Activated B cell treated with CpG ODN at 0.5 μM for 24 hours (primary cell): ENCODE measurements around the gene FAM13C. TPM values are rescaled to one million over a fixed set of nuclear protein-coding genes. Genes with fewer than 3 reads are reported as not detected.

ENCODE experiments used
- ATAC-seq: fragments of 200-7000 bp; cut with Tn5 transposase; one replicate; pipeline ENCODE4 v1.10.0; 2021; ENCODE audit warnings: low read depth, mild to moderate bottlenecking, moderate library complexity
- CTCF ChIA-PET: fragments of 350-600 bp; sonication (Branson Sonifier 250); formaldehyde crosslinking; loops from one replicate; lab custom pipeline; 2021; ENCODE audit warnings: antibody characterized with exemption; lab: Charles Lee
- POLR2A ChIA-PET: fragments of 350-600 bp; sonication (Branson Sonifier 250); formaldehyde crosslinking; loops from one replicate; lab custom pipeline; 2021; ENCODE audit warnings: antibody characterized with exemption; lab: Charles Lee
- DNase-seq: peaks from one replicate; pipeline ENCODE4 v3.0.0; 2022
- H3K27ac Mint-ChIP-seq: one replicate; pipeline ENCODE4 v1.8.0; 2020; ENCODE audit warnings: mixed read lengths
- H3K27me3 Mint-ChIP-seq: one replicate; pipeline ENCODE4 v1.8.0; 2021; ENCODE audit warnings: mixed read lengths
- H3K36me3 Mint-ChIP-seq: one replicate; pipeline ENCODE4 v1.8.0; 2021; ENCODE audit warnings: low read depth, mixed read lengths
- H3K4me1 Mint-ChIP-seq: one replicate; pipeline ENCODE4 v1.8.0; 2021; ENCODE audit warnings: mixed read lengths
- H3K4me3 Mint-ChIP-seq: one replicate; pipeline ENCODE4 v1.8.0; 2020; ENCODE audit warnings: mild to moderate bottlenecking, mixed read lengths
- H3K9me3 Mint-ChIP-seq: one replicate; pipeline ENCODE4 v1.8.0; 2020; ENCODE audit warnings: mixed read lengths
- CTCF ChIP-seq: fragments of 200-600 bp; IDR thresholded peaks from one replicate; pipeline ENCODE4 v1.8.0; 2022; ENCODE audit warnings: antibody characterized with exemption, mild to moderate bottlenecking
- intact Hi-C: fragments of 100-400 bp; cut with micrococcal nuclease; formaldehyde crosslinking; loops from one replicate; pipeline ENCODE4 v1.15.1; 2024
- total RNA-seq: library from RNA; stranded (reverse); gene quantifications from 2 replicates; pipeline ENCODE4 v1.2.3, GENCODE V29; 2022

The FAM13C gene
- total RNA-seq, 1 donor from 2014 or later, result not detected

GRCh38 chr10:59384761-59385160 is 22.4 kb upstream of the FAM13C start:
- Mint-ChIP-seq H3K36me3 (no peaks in the 10 kb centered on the region), H3K27me3 (no peaks in the 10 kb centered on the region), H3K4me3 (no peak overlapping the region), H3K4me1 (no peaks in the 10 kb centered on the region), H3K27ac (no peak overlapping the region), H3K9me3 (no peaks in the 10 kb centered on the region)
- ATAC-seq (no peak), DNase-seq (no peak)
- no peak for TF ChIP-seq CTCF
- intact Hi-C loops, result no loop called here
- CTCF ChIA-PET, result no interaction called here
- POLR2A ChIA-PET, result no interaction called here

DNA sequence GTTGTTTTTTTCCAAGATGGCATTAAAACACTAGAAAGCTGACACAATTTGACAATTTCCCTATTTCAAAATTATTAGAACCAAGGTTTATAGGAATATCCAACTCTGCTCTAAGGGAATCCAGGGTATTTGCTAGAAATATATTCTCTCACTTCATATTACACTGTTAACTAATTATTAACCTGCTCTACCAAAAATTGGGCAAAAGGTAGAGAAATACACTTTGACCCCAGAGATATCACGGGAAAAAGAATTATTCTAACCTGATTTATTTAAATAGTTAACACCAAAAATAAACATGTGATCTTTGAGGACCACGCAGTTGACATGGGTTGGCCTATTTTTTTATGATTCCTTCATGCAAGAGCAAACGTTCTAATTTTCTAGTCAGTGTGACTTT is 21.6 kb upstream of the FAM13C start:
- TF ChIP-seq CTCF, result no peak
- ATAC-seq, result no peak
- no peak overlapping the region for H3K27ac Mint-ChIP-seq
- POLR2A ChIA-PET, result no interaction called here
- H3K36me3 Mint-ChIP-seq, result no peaks in the 10 kb centered on the region
- H3K27me3 Mint-ChIP-seq, result no peaks in the 10 kb centered on the region
- CTCF ChIA-PET, result no interaction called here
- no peak for DNase-seq
- no peaks in the 10 kb centered on the region for H3K9me3 Mint-ChIP-seq
- H3K4me3 Mint-ChIP-seq, result no peak overlapping the region
- intact Hi-C loops, result no loop called here
- H3K4me1 Mint-ChIP-seq, result no peaks in the 10 kb centered on the region

- TF ChIP-seq CTCF, result no peak
- CTCF ChIA-PET, result no interaction called here
- no peaks in the 10 kb centered on the region for H3K27me3 Mint-ChIP-seq
Observed at GRCh38 chr10:59383436-59383835, 21.1 kb upstream of the FAM13C start.

DNA sequence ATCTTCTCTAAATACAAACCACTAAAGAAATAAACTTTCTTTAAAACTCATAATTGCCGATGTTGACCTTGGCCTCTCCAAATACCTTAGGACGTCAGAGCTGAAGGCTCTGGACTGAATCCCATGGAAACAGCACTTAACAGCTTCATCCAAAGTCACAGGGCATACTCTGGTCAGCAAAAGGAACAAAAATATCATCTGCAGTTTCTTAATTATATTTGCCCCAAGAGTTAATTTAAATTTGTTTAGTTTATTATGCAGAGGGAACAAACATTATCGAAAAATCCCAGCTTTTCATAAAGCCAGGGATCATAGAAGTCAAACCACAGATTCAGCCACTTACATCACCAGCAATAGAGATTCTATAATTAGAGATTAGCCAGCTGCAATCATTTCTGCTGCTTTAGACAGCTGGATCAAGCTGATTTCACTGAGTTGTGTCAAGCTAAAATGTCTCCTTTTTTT is 20.5 kb upstream of the FAM13C start:
- POLR2A ChIA-PET, result no interaction called here
- Mint-ChIP-seq H3K27ac (no peak overlapping the region), H3K4me1 (no peaks in the 10 kb centered on the region), H3K4me3 (no peak overlapping the region), H3K27me3 (no peaks in the 10 kb centered on the region), H3K9me3 (no peaks in the 10 kb centered on the region), H3K36me3 (no peaks in the 10 kb centered on the region)
- no peak for TF ChIP-seq CTCF
- intact Hi-C loops, result no loop called here
- ATAC-seq (no peak), DNase-seq (no peak)
- CTCF ChIA-PET, result no interaction called here

More at GRCh38 chr10:59383436-59383835, 21.1 kb upstream of the FAM13C start:
- Mint-ChIP-seq H3K36me3 (no peaks in the 10 kb centered on the region), H3K27ac (no peak overlapping the region), H3K9me3 (no peaks in the 10 kb centered on the region), H3K4me1 (no peaks in the 10 kb centered on the region), H3K4me3 (no peak overlapping the region)
- intact Hi-C loops, result no loop called here
- DNase-seq (no peak), ATAC-seq (no peak)
- POLR2A ChIA-PET, result no interaction called here

GRCh38 chr10:59381687-59382086 is 19.3 kb upstream of the FAM13C start:
- no peak overlapping the region for H3K27ac Mint-ChIP-seq
- H3K9me3 Mint-ChIP-seq, result no peaks in the 10 kb centered on the region
- H3K4me1 Mint-ChIP-seq, result no peaks in the 10 kb centered on the region
- ChIA-PET POLR2A (no interaction called here), CTCF (no interaction called here)
- ATAC-seq (no peak), DNase-seq (no peak)
- no peak for TF ChIP-seq CTCF
- no peak overlapping the region for H3K4me3 Mint-ChIP-seq
- H3K27me3 Mint-ChIP-seq, result no peaks in the 10 kb centered on the region
- H3K36me3 Mint-ChIP-seq, result no peaks in the 10 kb centered on the region
- intact Hi-C loops, result no loop called here
